HG03280 (cell line): Measurements from ENCODE around the gene FILIP1L.

Source experiments
- ATAC-seq: cut with Tn5 transposase; IDR thresholded peaks from one replicate; pipeline ENCODE4 v1.9.1; 2021; ENCODE audit warnings: mild to moderate bottlenecking, moderate library complexity; ENCODE audit not compliant: unreplicated experiment

Gene FILIP1L

GRCh38 chr3:100019719-100020118, 94.6 kb downstream of the FILIP1L start:
- ATAC-seq, result no peak

DNA sequence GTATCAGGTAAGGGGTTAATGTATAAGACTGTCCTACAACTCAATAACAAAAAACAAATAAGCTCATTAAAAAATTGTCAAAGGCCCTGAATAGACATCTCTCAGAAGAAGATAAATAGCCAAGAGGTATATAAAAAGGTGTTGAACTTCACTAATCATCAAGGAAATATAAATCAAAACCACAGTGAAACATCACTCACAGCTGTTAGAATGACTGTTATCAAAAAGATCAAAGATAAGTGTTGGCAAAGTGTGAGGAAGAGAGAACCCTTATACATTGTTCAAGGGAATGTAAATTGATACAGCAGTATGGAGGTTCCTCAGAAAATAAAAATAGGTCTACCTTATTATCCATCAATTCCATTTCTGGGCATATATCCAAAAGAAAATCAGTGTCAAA, 95.5 kb downstream of the FILIP1L start:
- ATAC-seq, result no peak

DNA sequence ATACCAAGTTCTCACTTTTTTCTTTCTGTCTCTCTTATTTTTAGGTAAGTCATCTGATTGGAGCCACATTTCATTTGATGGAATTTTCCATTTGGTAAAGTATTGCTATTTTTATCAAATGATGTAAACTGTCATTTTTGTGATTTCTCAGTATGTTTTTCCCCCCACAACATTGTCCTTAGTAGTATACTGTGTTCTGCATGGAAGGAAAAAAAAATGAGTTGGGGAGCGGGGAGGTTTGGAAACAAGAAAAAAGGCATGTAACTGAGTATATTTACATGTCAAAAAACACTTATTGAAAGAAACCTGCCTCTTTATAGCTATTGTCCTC, 104.2 kb downstream of the FILIP1L start:
- no peak for ATAC-seq

DNA sequence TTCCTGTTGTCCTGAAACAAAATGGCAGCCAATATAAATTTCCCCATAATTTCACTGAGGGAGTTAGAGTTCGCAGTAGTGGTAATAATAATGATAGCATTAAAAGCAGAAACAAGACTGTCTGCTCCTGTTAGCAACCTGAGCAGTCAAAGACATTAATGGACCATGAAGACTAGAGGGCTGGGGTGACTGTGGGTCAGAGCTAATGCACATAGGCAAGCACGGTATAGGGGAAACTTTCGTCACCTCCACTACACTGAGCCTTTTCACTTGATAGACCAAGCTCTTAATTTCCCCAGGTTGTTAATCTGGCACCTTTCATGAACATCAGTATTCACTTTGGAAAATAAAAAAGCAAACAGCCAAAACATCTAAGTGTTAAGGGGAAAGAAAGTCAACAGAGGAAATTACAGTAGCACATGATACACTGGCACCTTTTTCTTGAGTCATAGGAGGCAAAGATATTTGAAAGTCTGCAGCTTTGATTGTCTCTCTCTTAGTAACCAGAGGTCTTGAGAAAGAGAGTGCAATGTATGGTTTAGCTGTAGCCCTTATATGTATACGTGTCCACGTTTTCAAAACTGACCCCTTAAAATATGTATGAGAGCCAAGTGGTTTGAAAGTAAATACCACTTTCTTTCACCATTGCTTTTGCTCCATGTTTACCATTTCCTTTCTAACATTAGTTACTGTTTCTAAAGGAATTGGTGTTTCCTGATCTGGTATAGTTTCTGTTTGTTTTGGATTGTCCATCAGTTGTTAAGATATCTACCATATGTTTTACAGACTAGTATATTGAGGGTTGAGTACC, 104.8 kb downstream of the FILIP1L start:
- ATAC-seq, result no peak

- no peak for ATAC-seq
These were observed 106.1 kb downstream of the FILIP1L start for GRCh38 chr3:100008081-100008698.

GRCh38 chr3:100007313-100007712, 107.0 kb downstream of the FILIP1L start:
- no peak for ATAC-seq

DNA sequence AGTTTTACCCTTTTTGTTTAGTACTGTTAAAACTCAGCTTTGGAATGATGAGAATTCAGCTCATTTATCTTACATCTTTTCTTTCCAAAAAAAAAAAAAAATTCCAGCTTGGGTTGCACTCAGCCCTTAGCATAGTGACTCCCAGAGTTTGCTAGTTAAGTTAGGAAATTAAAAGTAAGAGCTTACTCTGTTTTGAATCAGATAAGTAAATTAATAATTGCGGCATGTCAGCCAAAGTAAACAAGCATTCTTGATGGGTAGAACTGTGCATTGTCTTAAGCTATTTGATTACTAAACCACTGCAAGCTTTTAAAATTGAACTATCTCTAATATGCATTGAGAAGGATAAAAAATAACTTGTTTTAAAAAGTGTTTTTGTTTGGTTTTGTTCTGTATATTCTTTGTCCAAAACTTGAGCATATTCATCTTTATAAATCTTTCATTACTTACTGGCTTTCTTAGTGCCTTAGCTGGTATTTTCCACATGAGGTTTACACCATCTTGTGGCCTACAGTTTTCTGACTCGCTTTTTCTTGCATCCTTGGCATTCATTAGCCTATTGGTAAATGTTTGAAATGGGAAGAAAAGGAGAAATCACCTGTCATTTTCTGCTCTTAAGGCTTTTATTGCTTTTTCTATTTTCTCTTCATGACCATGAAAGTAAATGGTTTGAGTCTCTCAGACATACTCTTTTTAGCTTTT, 107.6 kb downstream of the FILIP1L start:
- ATAC-seq, result no peak

GRCh38 chr3:100005665-100006393, 108.5 kb downstream of the FILIP1L start:
- no peak for ATAC-seq

DNA sequence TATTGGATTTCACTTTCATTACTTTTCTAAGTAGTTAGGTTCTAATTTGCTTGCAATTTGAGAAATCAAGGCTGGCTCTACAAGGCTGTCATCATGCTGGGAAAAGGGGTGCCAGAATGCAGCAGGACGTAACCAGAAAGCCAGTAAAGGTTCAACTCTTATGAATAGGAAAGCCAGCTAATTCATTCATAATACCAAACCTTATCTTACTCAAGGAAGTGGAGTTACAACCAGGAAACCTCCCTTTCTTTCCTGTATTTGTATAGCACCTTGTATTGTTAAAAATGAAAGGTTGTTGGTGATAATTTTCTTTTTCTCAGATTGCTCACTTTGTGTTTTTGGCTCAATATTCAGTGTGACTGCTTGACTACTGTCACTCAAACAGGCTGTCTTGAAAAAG, 109.4 kb downstream of the FILIP1L start:
- ATAC-seq, result no peak

- no peak for ATAC-seq
These were observed 110.4 kb downstream of the FILIP1L start for GRCh38 chr3:100003609-100004503.

DNA sequence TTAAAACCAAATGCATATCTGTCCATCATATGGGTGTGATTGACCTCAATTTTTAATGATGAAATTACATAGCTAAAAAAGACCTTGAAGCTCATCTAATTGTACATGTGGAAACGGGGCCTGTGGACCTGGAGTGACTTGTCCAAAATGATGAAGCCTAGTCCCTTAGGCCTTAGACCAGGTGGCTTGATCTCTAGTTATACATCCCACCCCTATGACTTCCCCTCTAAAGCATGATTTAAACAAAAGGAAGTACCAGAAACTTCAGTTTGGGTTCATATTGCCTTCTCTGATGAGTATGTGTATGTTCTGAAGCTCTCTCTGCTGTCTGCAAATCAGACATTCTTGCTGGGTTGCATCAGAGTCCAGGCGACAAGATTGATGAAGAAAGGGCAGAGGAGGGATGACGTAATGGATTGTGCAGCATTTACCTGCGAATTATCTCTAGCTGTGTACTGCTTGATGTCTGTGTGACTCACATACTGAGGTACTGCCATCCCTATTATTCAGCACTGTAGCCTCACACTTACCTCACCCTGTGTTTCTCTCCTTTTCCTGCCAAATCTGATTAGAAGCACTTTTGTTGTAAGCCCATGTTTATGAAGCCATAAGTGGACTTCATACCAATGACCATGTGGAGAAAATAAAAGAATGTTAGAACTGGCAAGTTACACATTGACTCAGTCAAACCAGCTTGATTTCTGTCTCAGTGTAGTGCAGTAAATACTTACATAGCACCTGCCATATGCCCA, 111.5 kb downstream of the FILIP1L start:
- no peak for ATAC-seq

DNA sequence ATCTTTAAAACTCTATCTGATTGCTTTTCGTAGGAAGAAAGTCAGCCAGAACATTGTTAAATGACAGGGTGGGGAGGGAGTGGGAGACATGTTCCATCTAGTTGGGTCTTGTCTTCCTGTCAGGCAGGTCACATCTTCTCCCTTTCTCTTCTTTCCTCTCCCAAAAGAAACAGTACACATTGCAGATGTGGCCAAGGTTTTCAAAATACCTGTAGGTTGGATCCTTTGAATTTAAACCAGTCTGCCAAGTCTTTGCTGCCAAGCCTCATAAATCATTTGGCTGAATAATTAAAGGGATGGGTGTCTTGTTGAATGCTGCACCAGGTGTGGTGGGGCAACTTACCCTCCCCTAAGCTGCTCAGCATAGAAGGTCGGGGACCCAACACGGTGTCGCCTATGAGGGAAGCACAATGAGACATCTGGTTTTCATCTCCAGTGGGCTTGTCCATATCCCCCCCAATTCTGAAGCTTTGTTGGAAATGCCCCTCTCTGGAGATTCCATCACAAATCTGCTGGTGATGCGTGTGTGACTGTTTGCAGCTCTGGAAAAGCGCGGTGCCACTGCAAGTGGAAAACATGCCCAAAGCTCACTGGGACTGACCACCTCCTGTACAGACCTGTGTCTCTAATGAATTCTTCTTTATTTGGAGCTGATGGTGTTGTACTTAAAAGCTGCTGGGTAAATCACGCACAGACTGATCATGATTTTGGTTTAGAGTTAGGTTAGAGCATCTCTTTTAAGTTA, 112.6 kb downstream of the FILIP1L start:
- no peak for ATAC-seq

DNA sequence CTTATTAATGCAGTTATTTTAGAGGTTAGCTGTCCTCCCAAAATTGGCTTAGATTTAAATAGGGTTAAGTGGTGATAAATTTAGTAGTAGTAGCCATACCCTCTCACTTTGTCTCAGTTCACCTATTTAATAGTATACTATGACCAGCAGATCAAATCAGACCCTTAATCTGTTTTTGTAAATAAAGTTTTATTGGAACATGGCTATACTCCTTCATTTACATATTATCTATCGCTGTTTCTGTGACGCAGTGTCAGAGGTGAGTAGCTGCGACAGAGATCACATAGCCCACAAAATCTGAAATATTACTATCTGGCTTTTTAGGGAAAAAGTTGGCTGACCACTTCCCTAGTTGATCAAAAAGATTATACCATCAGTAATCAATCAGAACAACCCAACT, 113.2 kb downstream of the FILIP1L start:
- ATAC-seq, result no peak

- no peak for ATAC-seq
These were observed 114.8 kb downstream of the FILIP1L start for GRCh38 chr3:99999536-99999935.

DNA sequence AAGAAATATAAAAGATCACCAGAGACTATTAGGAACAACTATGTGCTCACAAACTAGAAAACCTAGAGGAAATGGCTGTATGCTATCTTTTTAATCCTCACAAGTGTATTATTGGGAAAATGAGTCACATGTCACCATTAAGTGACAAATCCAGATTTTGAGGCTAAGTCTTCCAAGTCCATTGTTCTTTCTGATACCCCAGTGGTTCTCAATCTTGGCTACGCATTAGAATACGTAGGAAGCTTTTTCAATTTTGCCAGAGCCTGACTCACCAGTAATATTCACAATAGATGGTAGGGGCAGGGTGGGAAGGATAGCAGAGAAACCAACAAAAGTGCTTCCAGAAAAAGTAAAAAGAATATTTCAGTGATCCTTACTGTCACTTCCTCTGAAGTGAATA, 117.0 kb downstream of the FILIP1L start:
- ATAC-seq, result no peak

GRCh38 chr3:99990179-99990578, 124.1 kb downstream of the FILIP1L start:
- ATAC-seq, result no peak

GRCh38 chr3:99984668-99985067, 129.6 kb downstream of the FILIP1L start:
- ATAC-seq, result no peak

DNA sequence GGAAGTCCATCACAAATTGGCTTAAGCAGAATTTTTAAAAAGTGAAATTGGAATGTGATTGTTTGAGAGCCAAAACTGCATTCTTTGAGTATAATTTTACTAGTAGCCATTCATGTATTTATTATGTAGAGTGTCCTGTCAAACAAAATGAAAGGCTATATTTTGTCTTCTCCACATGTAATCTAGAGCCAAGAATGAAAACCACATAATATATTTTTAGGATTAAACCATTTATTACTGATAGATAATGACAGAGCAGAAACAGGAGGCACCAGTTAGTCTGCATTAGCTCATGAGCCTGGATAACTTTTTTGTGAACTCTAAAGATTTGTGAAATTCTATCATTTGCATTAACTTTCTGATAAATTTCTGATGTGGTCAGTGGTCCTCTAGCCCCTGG, 130.2 kb downstream of the FILIP1L start:
- no peak for ATAC-seq

DNA sequence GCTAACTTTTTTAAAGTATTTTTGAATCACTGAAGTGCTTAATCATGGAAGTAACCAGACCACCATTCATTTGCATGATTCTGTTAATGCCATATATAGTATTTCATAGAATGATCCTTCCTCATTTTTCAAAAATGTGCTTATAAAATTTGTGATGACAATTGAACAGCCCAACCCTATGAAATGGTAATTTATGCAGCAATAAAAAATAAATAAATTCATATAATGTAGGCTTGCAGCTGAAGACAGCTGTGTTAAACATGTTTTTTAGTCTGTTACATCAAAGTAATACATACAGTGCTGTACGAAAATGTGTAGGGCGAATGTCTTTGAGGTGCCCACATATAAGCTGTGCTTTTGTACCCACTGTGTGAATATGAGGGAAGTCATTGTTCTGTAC, 131.7 kb downstream of the FILIP1L start:
- ATAC-seq, result no peak
